ENCODE measurements around the gene CFAP43.

The CFAP43 gene

DNA sequence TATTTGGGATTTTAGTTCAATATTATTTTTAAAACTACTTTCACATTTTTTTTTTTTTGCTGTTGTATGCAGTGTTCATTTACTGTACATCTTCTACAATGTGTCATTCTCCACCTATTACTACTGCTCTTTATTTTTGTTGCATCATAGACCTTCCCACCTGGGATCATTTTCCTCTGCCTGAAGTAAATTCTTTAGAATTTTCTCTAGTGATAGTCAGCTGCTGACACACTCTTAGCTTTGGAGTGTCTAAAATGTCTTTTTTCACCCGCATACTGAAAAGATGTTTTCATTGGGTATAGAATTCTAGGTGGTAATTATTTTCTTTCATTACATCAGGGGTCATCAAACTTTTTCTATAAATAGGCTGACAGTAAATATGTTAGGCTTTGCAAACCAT lies 30.5 kb downstream of the CFAP43 start:
- Histone ChIP-seq H3F3A (ENCODE audit: insufficient read depth, low read length) (no peaks in the 10 kb centered on the region), H3K9me3 (replicated peaks; ENCODE audit: insufficient read depth, low read length) (no peaks in the 10 kb centered on the region), H3K27me3 (replicated peaks; ENCODE audit: insufficient read depth, low read length) (no peaks in the 10 kb centered on the region), H3K79me2 (ENCODE audit: low read length) (no peaks in the 10 kb centered on the region), H3K4me2 (ENCODE audit: low read depth, low read length) (no peak overlapping the region), H3K4me1 (ENCODE audit: low read length) (no peaks in the 10 kb centered on the region), H4K20me1 (ENCODE audit: insufficient read depth, low read length) (no peaks in the 10 kb centered on the region), H3K36me3 (replicated peaks; ENCODE audit: insufficient read depth, low read length) (no peaks in the 10 kb centered on the region), H2AFZ (ENCODE audit: low read length) (no peak overlapping the region), H3K27ac (ENCODE audit: low read length) (no peak overlapping the region), H3K9me2 (replicated peaks; ENCODE audit: insufficient read depth, low read length) (no peaks in the 10 kb centered on the region), H3K4me3 (ENCODE audit: low read length) (no peak overlapping the region), H3K9ac (ENCODE audit: low read length) (no peak overlapping the region)
- no peak for TF ChIP-seq EZH2 (optimal IDR thresholded peaks at IDR 0.05; ENCODE audit: low read depth, low read length)
- TF ChIP-seq, protein P1, sequence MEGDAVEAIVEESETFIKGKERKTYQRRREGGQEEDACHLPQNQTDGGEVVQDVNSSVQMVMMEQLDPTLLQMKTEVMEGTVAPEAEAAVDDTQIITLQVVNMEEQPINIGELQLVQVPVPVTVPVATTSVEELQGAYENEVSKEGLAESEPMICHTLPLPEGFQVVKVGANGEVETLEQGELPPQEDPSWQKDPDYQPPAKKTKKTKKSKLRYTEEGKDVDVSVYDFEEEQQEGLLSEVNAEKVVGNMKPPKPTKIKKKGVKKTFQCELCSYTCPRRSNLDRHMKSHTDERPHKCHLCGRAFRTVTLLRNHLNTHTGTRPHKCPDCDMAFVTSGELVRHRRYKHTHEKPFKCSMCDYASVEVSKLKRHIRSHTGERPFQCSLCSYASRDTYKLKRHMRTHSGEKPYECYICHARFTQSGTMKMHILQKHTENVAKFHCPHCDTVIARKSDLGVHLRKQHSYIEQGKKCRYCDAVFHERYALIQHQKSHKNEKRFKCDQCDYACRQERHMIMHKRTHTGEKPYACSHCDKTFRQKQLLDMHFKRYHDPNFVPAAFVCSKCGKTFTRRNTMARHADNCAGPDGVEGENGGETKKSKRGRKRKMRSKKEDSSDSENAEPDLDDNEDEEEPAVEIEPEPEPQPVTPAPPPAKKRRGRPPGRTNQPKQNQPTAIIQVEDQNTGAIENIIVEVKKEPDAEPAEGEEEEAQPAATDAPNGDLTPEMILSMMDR (IDR thresholded peaks at IDR 0.05; ENCODE audit: low read length) = no peak
- no peak for TF ChIP-seq EZH2phosphoT487 (IDR thresholded peaks at IDR 0.05; ENCODE audit: low read length)
- no peak for DNase-seq

DNA sequence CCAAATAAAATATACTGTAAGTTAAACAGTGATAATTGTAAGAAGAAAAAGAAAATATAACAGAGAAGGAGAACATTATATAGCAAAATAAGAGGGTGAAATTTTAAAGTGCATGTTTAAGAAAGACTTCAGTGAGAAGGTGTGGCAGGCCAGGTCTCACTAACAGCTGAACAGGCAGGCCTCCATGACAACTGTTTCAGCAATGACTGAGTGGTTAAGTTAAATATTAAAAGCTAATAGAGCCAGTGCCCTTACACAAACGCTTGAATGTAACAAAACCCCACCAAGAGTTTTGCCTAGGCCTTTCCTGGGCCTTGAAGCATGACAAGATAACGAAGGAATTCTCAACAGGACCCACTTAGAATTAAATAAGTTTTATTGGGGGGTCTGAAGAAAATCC lies 32.6 kb downstream of the CFAP43 start:
- no peak overlapping the region for H2AFZ ChIP-seq (ENCODE audit: low read length)
- H3K4me1 ChIP-seq (ENCODE audit: low read length) = no peaks in the 10 kb centered on the region
- no peak for DNase-seq
- H3K36me3 ChIP-seq (replicated peaks; ENCODE audit: insufficient read depth, low read length) = no peaks in the 10 kb centered on the region
- H3F3A ChIP-seq (ENCODE audit: insufficient read depth, low read length) = no peaks in the 10 kb centered on the region
- H3K9me2 ChIP-seq (replicated peaks; ENCODE audit: insufficient read depth, low read length) = no peaks in the 10 kb centered on the region
- H4K20me1 ChIP-seq (ENCODE audit: insufficient read depth, low read length) = no peaks in the 10 kb centered on the region
- no peak overlapping the region for H3K9ac ChIP-seq (ENCODE audit: low read length)
- no peaks in the 10 kb centered on the region for H3K79me2 ChIP-seq (ENCODE audit: low read length)
- TF ChIP-seq EZH2phosphoT487 (IDR thresholded peaks at IDR 0.05; ENCODE audit: low read length) (no peak), EZH2 (optimal IDR thresholded peaks at IDR 0.05; ENCODE audit: low read depth, low read length) (no peak)
- TF ChIP-seq, protein P1 (IDR thresholded peaks at IDR 0.05; ENCODE audit: low read length) = no peak
- no peak overlapping the region for H3K4me2 ChIP-seq (ENCODE audit: low read depth, low read length)
- H3K9me3 ChIP-seq (replicated peaks; ENCODE audit: insufficient read depth, low read length) = no peaks in the 10 kb centered on the region
- H3K27ac ChIP-seq (ENCODE audit: low read length) = no peak overlapping the region
- H3K27me3 ChIP-seq (replicated peaks; ENCODE audit: insufficient read depth, low read length) = no peaks in the 10 kb centered on the region
- H3K4me3 ChIP-seq (ENCODE audit: low read length) = no peak overlapping the region

DNA sequence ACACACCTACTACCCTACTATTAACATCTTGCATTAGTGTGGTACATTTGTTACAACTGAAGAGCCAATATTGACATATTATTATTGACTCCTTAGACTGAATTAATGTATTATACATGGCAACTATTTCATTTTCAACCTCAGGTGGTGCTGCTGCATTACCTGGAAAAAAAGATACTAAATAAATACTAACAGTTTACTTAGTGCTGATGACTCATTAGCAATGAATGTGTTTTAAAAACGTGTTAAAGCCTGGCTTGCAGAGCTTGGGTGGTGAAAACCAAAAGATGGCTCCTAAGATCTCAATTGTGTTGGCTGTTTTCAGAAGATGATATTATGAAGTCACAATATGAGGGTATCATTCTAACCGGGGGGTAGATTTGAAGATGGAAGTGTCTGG lies 34.8 kb downstream of the CFAP43 start:
- no peaks in the 10 kb centered on the region for H3K79me2 ChIP-seq (ENCODE audit: low read length)

More for the DNA sequence above, 34.8 kb downstream of the CFAP43 start:
- Histone ChIP-seq H3K4me3 (ENCODE audit: low read length) (no peak overlapping the region), H2AFZ (ENCODE audit: low read length) (no peak overlapping the region), H3K9me3 (replicated peaks; ENCODE audit: insufficient read depth, low read length) (no peaks in the 10 kb centered on the region), H4K20me1 (ENCODE audit: insufficient read depth, low read length) (no peaks in the 10 kb centered on the region), H3F3A (ENCODE audit: insufficient read depth, low read length) (no peaks in the 10 kb centered on the region), H3K4me2 (ENCODE audit: low read depth, low read length) (no peak overlapping the region), H3K4me1 (ENCODE audit: low read length) (no peaks in the 10 kb centered on the region), H3K9ac (ENCODE audit: low read length) (no peak overlapping the region), H3K27ac (ENCODE audit: low read length) (no peak overlapping the region), H3K27me3 (replicated peaks; ENCODE audit: insufficient read depth, low read length) (no peaks in the 10 kb centered on the region), H3K9me2 (replicated peaks; ENCODE audit: insufficient read depth, low read length) (no peaks in the 10 kb centered on the region), H3K36me3 (replicated peaks; ENCODE audit: insufficient read depth, low read length) (no peaks in the 10 kb centered on the region)
- TF ChIP-seq EZH2phosphoT487 (IDR thresholded peaks at IDR 0.05; ENCODE audit: low read length) (no peak), EZH2 (optimal IDR thresholded peaks at IDR 0.05; ENCODE audit: low read depth, low read length) (no peak)
- TF ChIP-seq, protein P1 (IDR thresholded peaks at IDR 0.05; ENCODE audit: low read length) = no peak
- DNase-seq = no peak

All from MM.1S (cell line).